ENCODE results near the gene C2orf92.

Gene C2orf92

GRCh38 chr2:97716695-97717612, 47.4 kb downstream of the C2orf92 start:
- Mint-ChIP-seq H3K4me3 (no peak overlapping the region), H3K4me1 (peaks cover 25% of the 10 kb centered on the region), H3K9me3 (no peaks in the 10 kb centered on the region), H3K27ac (peak overlapping the region in 2 of 3 experiments; percentile 48 to 57), H3K27me3 (ENCODE audit: low read depth) (peaks cover 3% of the 10 kb centered on the region), H3K36me3 (ENCODE audit: low read depth) (no peaks in the 10 kb centered on the region)
- TF ChIP-seq, protein P1, sequence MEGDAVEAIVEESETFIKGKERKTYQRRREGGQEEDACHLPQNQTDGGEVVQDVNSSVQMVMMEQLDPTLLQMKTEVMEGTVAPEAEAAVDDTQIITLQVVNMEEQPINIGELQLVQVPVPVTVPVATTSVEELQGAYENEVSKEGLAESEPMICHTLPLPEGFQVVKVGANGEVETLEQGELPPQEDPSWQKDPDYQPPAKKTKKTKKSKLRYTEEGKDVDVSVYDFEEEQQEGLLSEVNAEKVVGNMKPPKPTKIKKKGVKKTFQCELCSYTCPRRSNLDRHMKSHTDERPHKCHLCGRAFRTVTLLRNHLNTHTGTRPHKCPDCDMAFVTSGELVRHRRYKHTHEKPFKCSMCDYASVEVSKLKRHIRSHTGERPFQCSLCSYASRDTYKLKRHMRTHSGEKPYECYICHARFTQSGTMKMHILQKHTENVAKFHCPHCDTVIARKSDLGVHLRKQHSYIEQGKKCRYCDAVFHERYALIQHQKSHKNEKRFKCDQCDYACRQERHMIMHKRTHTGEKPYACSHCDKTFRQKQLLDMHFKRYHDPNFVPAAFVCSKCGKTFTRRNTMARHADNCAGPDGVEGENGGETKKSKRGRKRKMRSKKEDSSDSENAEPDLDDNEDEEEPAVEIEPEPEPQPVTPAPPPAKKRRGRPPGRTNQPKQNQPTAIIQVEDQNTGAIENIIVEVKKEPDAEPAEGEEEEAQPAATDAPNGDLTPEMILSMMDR (IDR thresholded peaks at IDR 0.05; ENCODE audit: unreplicated experiment in 3 of 3) = no peak

- Mint-ChIP-seq H3K36me3 (ENCODE audit: low read depth) (no peaks in the 10 kb centered on the region), H3K27me3 (ENCODE audit: low read depth) (peaks cover 3% of the 10 kb centered on the region), H3K27ac (peak overlapping the region in 2 of 3 experiments; percentile 48 to 57), H3K4me3 (no peak overlapping the region), H3K4me1 (peaks cover 25% of the 10 kb centered on the region), H3K9me3 (no peaks in the 10 kb centered on the region)
- TF ChIP-seq, protein P1 (IDR thresholded peaks at IDR 0.05; ENCODE audit: unreplicated experiment in 3 of 3) = no peak
Observed at GRCh38 chr2:97717613-97717995, 48.1 kb downstream of the C2orf92 start.

DNA sequence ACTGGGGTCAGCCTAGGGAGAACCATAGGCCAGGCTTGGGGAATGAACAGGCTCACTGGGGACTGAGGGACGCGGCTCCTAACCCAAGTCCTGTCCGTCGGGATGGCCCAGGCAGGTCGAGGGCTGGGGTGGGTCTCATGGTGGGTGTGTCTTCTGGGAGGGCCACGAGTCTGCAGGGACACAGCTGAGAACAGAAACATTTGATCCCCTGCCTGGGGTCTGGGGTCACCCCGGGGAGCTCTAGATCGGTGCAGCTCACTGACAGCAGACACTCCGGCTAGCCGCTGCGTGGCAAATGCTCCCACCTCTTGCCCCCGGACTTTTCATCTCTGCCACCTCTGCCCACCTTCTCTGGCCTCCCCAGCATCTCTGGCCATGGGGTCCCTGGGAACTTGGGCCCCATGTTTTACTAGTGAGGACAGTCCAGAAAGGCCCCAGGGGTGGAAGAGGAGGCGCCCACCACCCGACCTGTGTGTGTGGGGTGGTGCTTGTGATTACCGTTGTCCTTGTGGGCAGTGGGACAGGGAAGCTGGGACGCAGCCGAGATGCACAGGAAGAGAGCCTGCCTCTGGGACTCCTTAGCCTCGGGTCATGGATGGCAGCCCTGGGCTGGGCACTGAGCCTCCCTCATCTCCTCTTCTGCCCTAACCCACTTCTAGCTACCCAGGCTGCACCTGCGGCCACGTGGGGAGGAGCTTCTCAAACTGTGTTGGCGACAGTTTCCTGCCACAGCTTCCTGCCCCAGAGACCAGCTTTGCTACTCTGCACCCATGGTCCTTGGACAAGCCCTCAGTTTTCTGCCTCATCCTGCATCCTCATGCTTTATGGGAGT, 48.8 kb downstream of the C2orf92 start:
- peaks cover 26% of the 10 kb centered on the region for H3K4me1 Mint-ChIP-seq
- no peaks in the 10 kb centered on the region for H3K9me3 Mint-ChIP-seq
- H3K27me3 Mint-ChIP-seq (ENCODE audit: low read depth) = peaks cover 3% of the 10 kb centered on the region
- TF ChIP-seq, protein P1 (IDR thresholded peaks at IDR 0.05; ENCODE audit: unreplicated experiment in 3 of 3) = no peak
- no peak overlapping the region for H3K4me3 Mint-ChIP-seq
- H3K36me3 Mint-ChIP-seq (ENCODE audit: low read depth) = no peaks in the 10 kb centered on the region
- peak overlapping the region in 2 of 3 experiments; percentile 48 to 57 for H3K27ac Mint-ChIP-seq

DNA sequence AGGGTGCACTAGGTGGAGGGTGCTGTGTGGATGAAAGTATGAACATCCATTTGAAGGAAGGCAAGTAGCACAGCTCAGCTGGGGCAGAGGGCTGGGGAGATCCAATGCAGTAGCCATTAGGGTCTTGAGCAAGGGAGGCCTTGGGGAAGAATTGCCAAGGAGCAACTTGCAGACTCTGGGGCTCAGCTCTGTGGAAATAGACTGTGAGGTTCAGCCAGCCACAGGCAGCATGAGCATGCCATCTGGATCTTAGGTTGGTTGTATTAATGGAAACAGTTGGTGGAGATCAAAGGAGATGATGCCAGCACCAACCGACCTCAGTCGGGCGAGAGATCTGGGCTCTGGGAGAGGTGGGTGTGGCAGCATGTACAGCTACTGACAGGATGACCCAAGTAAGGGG, 49.4 kb downstream of the C2orf92 start:
- H3K4me3 Mint-ChIP-seq = no peak overlapping the region
- peaks cover 24% of the 10 kb centered on the region for H3K4me1 Mint-ChIP-seq
- H3K36me3 Mint-ChIP-seq (ENCODE audit: low read depth) = no peaks in the 10 kb centered on the region
- no peak overlapping the region for H3K27ac Mint-ChIP-seq
- TF ChIP-seq, protein P1 (IDR thresholded peaks at IDR 0.05; ENCODE audit: unreplicated experiment in 3 of 3) = no peak
- peaks cover 7% of the 10 kb centered on the region for H3K27me3 Mint-ChIP-seq (ENCODE audit: low read depth)
- no peaks in the 10 kb centered on the region for H3K9me3 Mint-ChIP-seq

GRCh38 chr2:97719362-97720155, 50.0 kb downstream of the C2orf92 start:
- Mint-ChIP-seq H3K27me3 (ENCODE audit: low read depth) (peaks cover 7% of the 10 kb centered on the region), H3K9me3 (no peaks in the 10 kb centered on the region), H3K27ac (no peak overlapping the region), H3K36me3 (ENCODE audit: low read depth) (no peaks in the 10 kb centered on the region), H3K4me1 (peaks cover 24% of the 10 kb centered on the region), H3K4me3 (no peak overlapping the region)
- TF ChIP-seq, protein P1 (IDR thresholded peaks at IDR 0.05; ENCODE audit: unreplicated experiment in 3 of 3) = no peak

All from nephron (organoid).